Epithelial cell of esophagus (primary cell): ENCODE data around the gene UMAD1.

Experiments used
- DNase-seq: peaks from one replicate; pipeline ENCODE4 v3.0.0; 2010; ENCODE audit warnings: low read depth
- H3K4me3 ChIP-seq: 2 replicates; pipeline ENCODE4 v1.5.1; 2011; ENCODE audit warnings: mild to moderate bottlenecking, low read length, control low read depth
- TF ChIP-seq, protein P1 (sequence below): IDR thresholded peaks from 2 replicates; pipeline ENCODE4 v1.5.1; 2011; ENCODE audit warnings: low read depth, mild to moderate bottlenecking, low read length, control low read depth, inconsistent platforms; ENCODE audit not compliant: insufficient read depth; ENCODE audit errors: missing control alignments

The UMAD1 gene

DNA sequence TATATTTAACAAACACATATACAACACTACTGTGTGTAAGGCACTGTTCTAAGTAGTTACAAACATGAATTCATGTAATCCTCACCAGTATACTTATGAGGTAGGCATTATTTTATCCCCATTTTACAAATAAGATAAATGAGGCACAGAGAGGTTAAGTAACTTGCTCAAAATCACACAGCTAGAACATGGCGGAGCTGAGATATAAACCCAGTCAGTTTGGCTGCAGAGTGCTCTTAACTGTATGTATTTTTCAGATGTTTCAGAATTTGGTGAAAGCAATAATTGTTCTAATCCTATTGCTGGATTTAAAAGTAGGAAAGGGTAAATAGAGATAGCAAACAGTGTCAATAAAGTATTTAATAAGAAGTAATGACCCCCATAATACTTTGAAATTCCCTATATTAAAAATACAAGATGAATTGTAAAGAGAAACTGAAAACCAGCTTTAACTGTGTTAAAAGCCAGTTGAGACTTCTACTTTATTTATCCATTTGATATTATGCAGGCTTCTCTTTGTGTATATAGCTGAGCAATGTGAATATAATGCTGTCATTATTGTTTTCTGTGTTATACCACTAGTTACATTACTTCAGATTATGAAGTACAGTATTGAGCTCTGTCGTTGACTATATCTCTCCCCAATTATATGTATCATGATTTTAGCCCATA is 110.2 kb downstream of the UMAD1 start:
- TF ChIP-seq, protein P1, sequence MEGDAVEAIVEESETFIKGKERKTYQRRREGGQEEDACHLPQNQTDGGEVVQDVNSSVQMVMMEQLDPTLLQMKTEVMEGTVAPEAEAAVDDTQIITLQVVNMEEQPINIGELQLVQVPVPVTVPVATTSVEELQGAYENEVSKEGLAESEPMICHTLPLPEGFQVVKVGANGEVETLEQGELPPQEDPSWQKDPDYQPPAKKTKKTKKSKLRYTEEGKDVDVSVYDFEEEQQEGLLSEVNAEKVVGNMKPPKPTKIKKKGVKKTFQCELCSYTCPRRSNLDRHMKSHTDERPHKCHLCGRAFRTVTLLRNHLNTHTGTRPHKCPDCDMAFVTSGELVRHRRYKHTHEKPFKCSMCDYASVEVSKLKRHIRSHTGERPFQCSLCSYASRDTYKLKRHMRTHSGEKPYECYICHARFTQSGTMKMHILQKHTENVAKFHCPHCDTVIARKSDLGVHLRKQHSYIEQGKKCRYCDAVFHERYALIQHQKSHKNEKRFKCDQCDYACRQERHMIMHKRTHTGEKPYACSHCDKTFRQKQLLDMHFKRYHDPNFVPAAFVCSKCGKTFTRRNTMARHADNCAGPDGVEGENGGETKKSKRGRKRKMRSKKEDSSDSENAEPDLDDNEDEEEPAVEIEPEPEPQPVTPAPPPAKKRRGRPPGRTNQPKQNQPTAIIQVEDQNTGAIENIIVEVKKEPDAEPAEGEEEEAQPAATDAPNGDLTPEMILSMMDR, result no peak
- DNase-seq, result no peak
- no peak overlapping the region for H3K4me3 ChIP-seq

DNA sequence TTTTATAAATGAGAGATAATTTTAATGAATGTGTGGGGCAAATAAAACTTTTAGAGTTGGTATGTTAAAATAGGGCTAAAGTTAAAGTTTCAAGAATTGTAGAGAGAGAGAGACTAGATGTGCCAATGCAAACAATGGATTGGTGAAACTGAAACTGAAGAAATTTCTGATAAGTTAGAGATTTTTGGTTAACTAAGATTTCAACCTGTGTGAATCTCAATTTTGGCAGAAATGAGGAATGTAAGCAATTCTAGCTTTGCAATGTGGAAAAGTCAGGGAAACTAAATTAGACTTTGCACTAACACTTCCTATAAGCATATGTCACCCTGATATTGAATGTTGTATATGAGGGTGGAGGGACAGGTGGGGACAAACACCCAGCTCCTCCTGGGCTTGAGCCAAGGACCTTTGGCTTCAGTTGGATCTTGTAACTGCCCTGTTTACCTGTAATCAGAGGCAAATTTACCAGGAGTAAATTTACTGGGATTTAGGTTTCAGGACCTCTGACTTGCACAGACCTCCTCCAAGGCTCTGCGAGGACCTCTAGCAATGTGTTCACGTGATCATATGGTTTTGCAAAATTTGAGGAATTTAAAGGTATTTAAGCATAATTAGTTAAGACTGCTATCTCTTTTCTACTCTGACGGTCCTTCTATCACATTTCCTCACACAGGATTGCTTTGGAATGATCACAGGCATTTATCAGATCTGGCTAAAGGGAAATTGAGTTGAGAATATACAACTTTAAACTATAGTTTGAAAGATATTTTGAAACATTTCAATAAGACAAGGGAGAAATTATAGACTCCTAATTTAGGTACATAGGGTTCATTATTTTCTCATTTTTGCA is 110.9 kb downstream of the UMAD1 start:
- DNase-seq, result no peak
- TF ChIP-seq, protein P1, result no peak
- no peak overlapping the region for H3K4me3 ChIP-seq

DNA sequence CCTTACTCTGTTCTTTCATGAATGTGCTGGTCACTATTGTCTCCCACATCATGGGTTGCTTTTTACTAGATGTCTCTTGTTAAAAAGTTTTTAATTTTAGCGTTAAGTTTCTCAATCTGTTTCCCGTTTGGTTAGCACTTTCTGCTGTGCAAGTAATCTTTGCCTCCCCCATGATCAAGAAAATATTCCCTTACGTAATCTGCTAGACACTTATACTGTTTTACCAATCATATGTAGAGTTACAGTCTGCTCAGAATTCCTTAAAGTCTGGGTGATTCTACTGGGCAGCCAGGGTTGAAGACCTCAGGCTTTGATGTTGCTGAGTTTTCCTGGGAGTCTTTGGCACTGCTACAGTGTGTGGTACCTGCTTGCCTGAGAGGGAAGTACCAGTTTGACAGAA is 116.0 kb downstream of the UMAD1 start:
- TF ChIP-seq, protein P1, result no peak
- no peak for DNase-seq
- H3K4me3 ChIP-seq, result no peak overlapping the region

DNA sequence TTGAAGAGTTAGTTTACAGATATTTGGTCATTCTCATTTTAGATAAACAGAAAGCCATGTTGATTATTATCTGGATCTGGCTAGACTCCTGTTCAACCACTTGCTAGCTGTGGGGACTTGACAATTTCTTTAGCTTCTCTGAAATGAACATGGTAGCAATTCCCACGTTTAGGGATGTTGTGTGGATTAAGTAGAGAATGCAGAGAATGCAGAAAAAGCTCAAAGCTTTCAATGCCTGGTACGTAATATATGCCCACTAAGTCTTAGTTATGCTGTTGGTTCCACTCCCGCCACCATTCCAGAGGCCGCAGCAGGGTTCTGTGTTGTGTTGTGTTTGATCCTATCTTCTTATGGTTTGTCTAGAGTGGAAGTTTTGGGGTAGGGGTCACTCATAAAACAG is 117.0 kb downstream of the UMAD1 start:
- H3K4me3 ChIP-seq, result no peak overlapping the region
- DNase-seq, result no peak
- TF ChIP-seq, protein P1, result no peak

DNA sequence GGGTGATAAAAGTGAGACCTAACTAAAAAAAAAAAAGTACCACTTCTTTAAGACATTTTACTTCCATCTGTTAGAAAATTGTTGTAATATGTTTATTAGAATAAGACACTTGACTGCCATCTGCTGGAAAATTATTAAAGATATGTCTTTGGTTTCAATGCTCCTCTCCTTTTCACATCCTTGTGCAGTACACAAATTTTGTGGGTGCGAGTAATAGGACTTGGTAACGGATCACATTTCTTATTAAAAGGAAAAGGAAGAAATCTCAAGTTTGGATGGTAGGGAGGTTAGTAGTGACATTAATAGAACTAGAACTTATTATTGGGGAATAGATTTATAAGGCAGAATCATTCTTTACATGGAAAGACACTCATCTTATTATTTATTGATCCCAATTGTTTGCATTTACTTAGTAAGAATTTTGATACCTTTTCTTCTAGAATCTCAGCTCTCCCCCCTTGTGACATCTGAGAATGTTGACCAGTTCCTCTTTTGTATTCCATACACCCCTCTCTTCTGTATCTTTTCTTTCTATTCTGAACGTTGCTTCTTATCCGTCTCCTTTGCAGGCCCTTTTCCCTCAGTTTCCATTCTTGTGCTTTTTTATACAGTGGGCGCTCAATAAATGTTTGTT is 120.9 kb downstream of the UMAD1 start:
- peak; percentile 68 for DNase-seq
- TF ChIP-seq, protein P1, result peak; percentile 32
- peak overlapping the region; percentile 49 for H3K4me3 ChIP-seq

DNA sequence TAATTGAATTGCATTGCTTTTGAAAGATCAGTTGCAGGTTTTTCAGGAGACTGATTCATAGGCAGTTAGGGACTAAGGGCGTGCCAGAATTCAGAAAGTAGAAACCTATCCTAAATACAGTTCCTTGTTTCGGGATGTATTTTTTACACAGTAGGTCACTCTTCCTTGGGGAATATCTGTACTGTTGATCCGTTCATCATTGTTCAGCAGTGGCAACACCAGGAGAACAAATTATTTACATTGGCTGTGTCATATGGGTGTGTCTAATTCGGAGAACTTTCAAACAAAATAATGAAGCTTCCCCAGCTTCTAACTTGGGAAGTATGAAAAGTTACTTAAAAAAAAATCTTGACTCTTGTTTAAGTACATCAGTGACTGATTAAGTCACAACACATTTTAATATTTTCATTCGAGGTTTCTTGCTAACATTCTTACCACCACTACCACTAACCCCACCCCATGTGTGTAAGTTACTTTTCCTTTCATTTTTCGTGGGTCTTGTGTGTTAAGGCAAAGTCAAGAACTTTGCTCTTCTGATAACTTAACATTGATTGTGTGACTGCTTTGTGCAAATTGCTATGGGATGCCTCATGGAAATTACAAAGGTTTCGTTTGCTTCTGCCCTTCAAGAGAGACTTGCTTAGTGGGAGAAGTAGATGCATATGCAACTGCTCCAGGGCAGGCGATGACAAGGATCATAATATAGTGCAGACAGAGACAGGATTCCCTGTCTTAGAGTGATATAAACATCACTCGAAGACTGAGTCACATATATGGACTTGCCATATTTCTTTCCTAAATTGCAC is 121.6 kb downstream of the UMAD1 start:
- DNase-seq, result peak; percentile 90
- TF ChIP-seq, protein P1, result no peak
- peak overlapping the region; percentile 49 for H3K4me3 ChIP-seq
